Peyer's patch (tissue), 4 donors: ENCODE measurements around the gene WDR86. TPM values are rescaled to one million over a fixed set of nuclear protein-coding genes. Genes with fewer than 3 reads are reported as not detected.

Source experiments
- DNase-seq, 3 donors: peaks; one replicate each; pipeline ENCODE4 v3.0.0-alpha.2; 2017 to 2019
- H3K27ac ChIP-seq, 4 donors: fragments of 200-600 bp; sonication (generic); one replicate each; pipeline ENCODE4 v1.5.1; 2016 to 2019
- H3K27me3 ChIP-seq, 2 donors: fragments of 200-600 bp; sonication (generic); one replicate each; pipeline ENCODE4 v1.5.1; 2019
- H3K36me3 ChIP-seq, 3 donors: fragments of 200-600 bp; sonication (generic); one replicate each; pipeline ENCODE4 v1.5.1; 2016 to 2019
- H3K4me1 ChIP-seq, 4 donors: fragments of 200-600 bp; sonication (generic); one replicate each; pipeline ENCODE4 v1.5.1; 2016 to 2019
- H3K4me3 ChIP-seq, 4 donors: fragments of 200-600 bp; sonication (generic); 1 replicate in 3 of 4; 2 replicates in 1 of 4; pipeline ENCODE4 v1.5.1; 2016 to 2019; ENCODE audit warnings: mild to moderate bottlenecking in 1 of 4
- H3K9me3 ChIP-seq, 4 donors: fragments of 200-600 bp; sonication (generic); one replicate each; pipeline ENCODE4 v1.5.1; 2016 to 2019; ENCODE audit warnings: mild to moderate bottlenecking in 1 of 4
- CTCF ChIP-seq, 6 experiments: fragments of 450-650 bp in 4 of 6; fragments of 200-600 bp in 2 of 6; sonication (generic) in 1 of 6; IDR thresholded peaks; one replicate each; pipeline ENCODE4 v1.5.1; 2017 to 2019; ENCODE audit warnings: antibody characterized with exemption in 6 of 6, mild to moderate bottlenecking in 3 of 6, moderate library complexity in 1 of 6
- POLR2A ChIP-seq, 2 donors: fragments of 450-650 bp; IDR thresholded peaks; one replicate each; pipeline ENCODE4 v1.5.1; 2017; ENCODE audit warnings: antibody characterized with exemption in 2 of 2, mild to moderate bottlenecking in 2 of 2, moderate library complexity in 2 of 2
- total RNA-seq, 4 donors: library from RNA; depleted of rRNA; stranded (reverse); fragments of >200 nt; gene quantifications; one replicate each; pipeline ENCODE4 v1.1.0, GENCODE V29; 2016

Gene WDR86
- total RNA-seq, 4 donors from 2014 or later, result 5.9 to 13.2 (median 6.6) TPM; not detected in 1

- Histone ChIP-seq H3K27ac (peak overlapping the region; percentile 40 to 93 (median 74)), H3K36me3 (peaks cover 0 to 74% (median 0%) of the 10 kb centered on the region in 3 donors), H3K4me1 (peaks cover 0 to 36% (median 5%) of the 10 kb centered on the region in 4 donors), H3K27me3 (no peaks in the 10 kb centered on the region), H3K4me3 (no peak overlapping the region), H3K9me3 (no peaks in the 10 kb centered on the region)
- peak in 2 of 3 donors; percentile 47 to 63 for DNase-seq
- TF ChIP-seq CTCF (IDR thresholded peaks at IDR 0.05), result peak in 1 of 6 experiments; percentile 10
- no peak for TF ChIP-seq POLR2A (IDR thresholded peaks at IDR 0.05)
Measured at GRCh38 chr7:151351027-151351426, 58.8 kb downstream of the WDR86 start.

- peak; percentile 28 to 73 (median 57) for DNase-seq
- peaks cover 0 to 67% (median 0%) of the 10 kb centered on the region in 3 donors for H3K36me3 ChIP-seq
- peaks cover 0 to 41% (median 5%) of the 10 kb centered on the region in 4 donors for H3K4me1 ChIP-seq
- no peaks in the 10 kb centered on the region for H3K9me3 ChIP-seq
- peak overlapping the region; percentile 28 to 54 (median 41) for H3K4me3 ChIP-seq
- no peaks in the 10 kb centered on the region for H3K27me3 ChIP-seq
- TF ChIP-seq CTCF (IDR thresholded peaks at IDR 0.05) (peak in 1 of 6 experiments; percentile 14), POLR2A (IDR thresholded peaks at IDR 0.05) (no peak)
- peak overlapping the region; percentile 84 to 96 (median 91) for H3K27ac ChIP-seq
Measured at GRCh38 chr7:151349507-151349853, 60.4 kb downstream of the WDR86 start.

- no peaks in the 10 kb centered on the region for H3K27me3 ChIP-seq
- TF ChIP-seq CTCF (IDR thresholded peaks at IDR 0.05) (no peak), POLR2A (IDR thresholded peaks at IDR 0.05) (no peak)
- H3K4me1 ChIP-seq, result peaks cover 0 to 41% (median 5%) of the 10 kb centered on the region in 4 donors
- peak overlapping the region in 1 of 4 donors; percentile 48 for H3K4me3 ChIP-seq
- DNase-seq, result no peak
- H3K27ac ChIP-seq, result peak overlapping the region; percentile 84 to 96 (median 91)
- H3K9me3 ChIP-seq, result no peaks in the 10 kb centered on the region
- H3K36me3 ChIP-seq, result peaks cover 0 to 66% (median 0%) of the 10 kb centered on the region in 3 donors
Measured at GRCh38 chr7:151348970-151349369, 60.9 kb downstream of the WDR86 start.

DNA sequence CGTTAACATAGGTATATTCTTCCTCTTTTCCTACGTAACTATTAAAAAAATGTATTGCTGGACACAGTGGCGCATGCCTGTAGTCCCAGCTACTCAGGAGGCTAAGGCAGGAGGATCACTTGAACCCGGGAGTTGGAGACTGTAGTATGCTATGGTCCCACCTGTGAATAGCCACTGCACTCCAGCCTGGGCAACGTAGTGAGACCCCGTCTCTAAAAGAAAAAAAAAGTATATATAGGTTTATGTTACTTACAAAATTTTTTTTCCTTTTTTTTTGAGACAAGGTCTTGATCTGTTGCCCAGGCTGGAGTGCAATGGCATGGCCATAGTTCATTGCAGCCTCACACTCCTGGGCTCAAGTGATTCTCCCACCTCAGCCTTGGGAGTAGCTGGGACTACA lies 62.6 kb downstream of the WDR86 start:
- no peaks in the 10 kb centered on the region for H3K27me3 ChIP-seq
- no peaks in the 10 kb centered on the region for H3K9me3 ChIP-seq
- peaks cover 0 to 48% (median 0%) of the 10 kb centered on the region in 3 donors for H3K36me3 ChIP-seq
- DNase-seq, result peak in 1 of 3 donors; percentile 33
- H3K4me1 ChIP-seq, result peaks cover 0 to 52% (median 5%) of the 10 kb centered on the region in 4 donors
- no peak for TF ChIP-seq POLR2A (IDR thresholded peaks at IDR 0.05)
- no peak for TF ChIP-seq CTCF (IDR thresholded peaks at IDR 0.05)
- H3K4me3 ChIP-seq, result no peak overlapping the region
- no peak overlapping the region for H3K27ac ChIP-seq

- Histone ChIP-seq H3K4me1 (peaks cover 0 to 52% (median 5%) of the 10 kb centered on the region in 4 donors), H3K27ac (peak overlapping the region in 2 of 4 donors; percentile 53 to 75), H3K9me3 (no peaks in the 10 kb centered on the region), H3K4me3 (no peak overlapping the region), H3K27me3 (no peaks in the 10 kb centered on the region), H3K36me3 (peaks cover 0 to 40% (median 0%) of the 10 kb centered on the region in 3 donors)
- DNase-seq, result no peak
- TF ChIP-seq CTCF (IDR thresholded peaks at IDR 0.05), result no peak
- TF ChIP-seq POLR2A (IDR thresholded peaks at IDR 0.05), result no peak
Measured at GRCh38 chr7:151346470-151346769, 63.4 kb downstream of the WDR86 start.
